ENCODE results near the gene UST. TPM values are rescaled to one million over a fixed set of nuclear protein-coding genes. Genes with fewer than 3 reads are reported as not detected.

UST gene
- total and polyA plus RNA-seq, 4 donors, result 0.24 to 2.7 (median 0.87) TPM

DNA sequence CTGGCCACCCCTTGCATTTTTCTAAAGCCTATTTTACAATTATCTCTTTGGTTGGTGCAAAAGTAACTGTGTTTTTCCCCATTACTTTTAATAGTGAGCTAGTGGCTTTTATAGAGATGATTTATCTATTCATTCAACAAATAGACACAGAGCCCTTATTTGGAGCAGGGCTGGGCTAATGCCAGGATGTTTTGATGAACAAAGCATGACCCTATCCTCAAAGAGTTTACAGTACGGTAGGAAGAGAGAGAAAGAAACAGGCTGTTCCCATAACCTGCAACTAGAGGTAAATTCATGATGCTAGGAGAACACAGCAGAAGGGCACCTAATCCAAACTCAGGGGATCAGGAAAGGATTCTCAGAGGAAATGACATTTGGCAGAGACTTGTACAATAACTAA is 37.3 kb upstream of the UST start:
- WGBS, result 62% methylated on average over 1 of the region's 1 CpG
- no peak for DNase-seq (ENCODE audit: low spot score)
- Histone ChIP-seq H3K4me1 (ENCODE audit: control insufficient read depth in 4 of 4, insufficient read depth in 4 of 4, low read length in 3 of 4) (no peaks in the 10 kb centered on the region), H3K36me3 (ENCODE audit: control insufficient read depth in 4 of 4, insufficient read depth in 3 of 4, low read depth in 1 of 4, low read length in 3 of 4) (no peaks in the 10 kb centered on the region), H3K27me3 (ENCODE audit: control insufficient read depth in 4 of 4, insufficient read depth in 4 of 4, low read length in 3 of 4) (no peaks in the 10 kb centered on the region), H3K27ac (ENCODE audit: low read depth in 1 of 2, low read length in 2 of 2) (no peak overlapping the region), H3K9ac (ENCODE audit: low read depth in 1 of 2, low read length in 2 of 2) (no peak overlapping the region), H3K9me3 (ENCODE audit: control insufficient read depth in 4 of 4, low read length in 3 of 4) (no peaks in the 10 kb centered on the region), H3K4me3 (ENCODE audit: low read depth in 1 of 3, low read length in 3 of 3) (no peak overlapping the region)
- TF ChIP-seq, protein P1, sequence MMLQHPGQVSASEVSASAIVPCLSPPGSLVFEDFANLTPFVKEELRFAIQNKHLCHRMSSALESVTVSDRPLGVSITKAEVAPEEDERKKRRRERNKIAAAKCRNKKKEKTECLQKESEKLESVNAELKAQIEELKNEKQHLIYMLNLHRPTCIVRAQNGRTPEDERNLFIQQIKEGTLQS (IDR thresholded peaks at IDR 0.05), result no peak
- TF ChIP-seq GABPA (IDR thresholded peaks at IDR 0.05 in 1 of 2, conservative IDR thresholded peaks at IDR 0.05 in 1 of 2), result no peak
- no peak for TF ChIP-seq HNF4G (IDR thresholded peaks at IDR 0.05)
- no peak for TF ChIP-seq REST (IDR thresholded peaks at IDR 0.05)
- no peak for TF ChIP-seq FOXA1 (IDR thresholded peaks at IDR 0.05)
- no peak for TF ChIP-seq SP1 (IDR thresholded peaks at IDR 0.05)
- no peak for TF ChIP-seq TAF1 (conservative IDR thresholded peaks at IDR 0.05)

GRCh38 chr6:148711833-148712654 is 34.8 kb upstream of the UST start:
- Histone ChIP-seq H3K4me1 (ENCODE audit: control insufficient read depth in 4 of 4, insufficient read depth in 4 of 4, low read length in 3 of 4) (no peaks in the 10 kb centered on the region), H3K36me3 (ENCODE audit: control insufficient read depth in 4 of 4, insufficient read depth in 3 of 4, low read depth in 1 of 4, low read length in 3 of 4) (no peaks in the 10 kb centered on the region), H3K27me3 (ENCODE audit: control insufficient read depth in 4 of 4, insufficient read depth in 4 of 4, low read length in 3 of 4) (no peaks in the 10 kb centered on the region), H3K27ac (ENCODE audit: low read depth in 1 of 2, low read length in 2 of 2) (no peak overlapping the region), H3K9me3 (ENCODE audit: control insufficient read depth in 4 of 4, low read length in 3 of 4) (no peaks in the 10 kb centered on the region), H3K9ac (ENCODE audit: low read depth in 1 of 2, low read length in 2 of 2) (no peak overlapping the region), H3K4me3 (ENCODE audit: low read depth in 1 of 3, low read length in 3 of 3) (no peak overlapping the region)
- DNase-seq (ENCODE audit: low spot score), result no peak
- TF ChIP-seq RXRA (IDR thresholded peaks at IDR 0.05) (no peak), MAX (IDR thresholded peaks at IDR 0.05) (no peak), GABPA (IDR thresholded peaks at IDR 0.05 in 1 of 2, conservative IDR thresholded peaks at IDR 0.05 in 1 of 2) (no peak), FOXA2 (IDR thresholded peaks at IDR 0.05) (no peak), NR2F2 (IDR thresholded peaks at IDR 0.05) (no peak), YY1 (IDR thresholded peaks at IDR 0.05) (no peak), JUND (IDR thresholded peaks at IDR 0.05) (no peak), HNF4A (conservative IDR thresholded peaks at IDR 0.05) (no peak), TAF1 (conservative IDR thresholded peaks at IDR 0.05) (no peak), HNF4G (IDR thresholded peaks at IDR 0.05) (no peak)
- 81% methylated on average over 5 of the region's 5 CpGs for WGBS
